Hepatic stellate cell (primary cell): Measurements from ENCODE around the gene TMSB15B.
A peak's percentile ranks its signal among the peaks of the same experiment; 100 is the strongest.
"Not testable (repeated sequence)": the region's sequence is repeated elsewhere in the genome, so short reads cannot be mapped to it uniquely, and the experiment has no call there.

Experiments
- DNase-seq: peaks from one replicate; pipeline ENCODE4 v3.0.0; 2011; ENCODE audit warnings: low spot score

The TMSB15B gene

DNA sequence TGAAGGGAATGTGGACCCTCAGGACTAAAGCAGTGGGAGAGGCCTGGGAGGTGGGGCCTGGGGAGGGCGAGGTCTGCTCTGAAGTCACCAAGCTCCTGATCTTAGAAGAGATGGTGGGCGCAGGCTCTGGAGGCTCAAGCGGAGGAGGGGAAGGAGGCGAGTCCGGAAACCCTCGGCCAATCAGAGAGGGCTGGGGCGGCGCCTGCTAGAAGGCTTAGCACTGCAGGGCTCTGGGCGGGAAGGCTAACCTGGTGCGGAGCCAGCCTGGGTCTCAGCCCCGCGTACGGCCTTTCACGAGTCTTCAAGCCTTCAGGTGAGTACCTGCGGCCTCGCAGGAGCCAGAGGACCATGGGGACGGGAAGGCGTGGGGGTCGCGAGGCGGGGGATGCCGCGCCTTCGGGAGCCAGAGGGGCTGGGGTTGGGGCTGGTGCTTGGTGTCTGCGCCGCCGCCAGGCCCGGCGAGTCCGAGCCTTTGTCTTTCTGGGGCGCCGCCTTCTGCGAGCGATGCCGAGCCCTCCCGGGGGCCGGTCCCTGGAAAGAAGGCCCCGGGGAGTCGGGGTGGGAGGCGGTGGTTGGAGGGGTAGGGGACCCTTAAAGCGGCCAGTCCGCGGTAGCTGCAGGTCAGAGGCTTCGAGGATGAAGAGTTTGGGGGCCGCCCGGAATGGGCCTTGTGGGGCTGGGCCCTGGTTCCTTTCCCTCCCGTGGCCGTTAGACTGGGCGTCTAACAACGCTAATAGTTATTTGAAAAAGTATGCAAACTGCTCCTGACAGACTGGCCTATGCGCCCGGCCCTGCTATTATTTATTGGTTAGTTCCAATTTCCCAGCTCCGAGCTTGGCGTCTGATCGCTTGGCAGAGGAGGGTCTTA is at the start of gene TMSB15B:
TMSB15B (plus strand) TSS at position 217 of the 868 bp plus-strand sequence.
- not testable (repeated sequence) for DNase-seq

DNA sequence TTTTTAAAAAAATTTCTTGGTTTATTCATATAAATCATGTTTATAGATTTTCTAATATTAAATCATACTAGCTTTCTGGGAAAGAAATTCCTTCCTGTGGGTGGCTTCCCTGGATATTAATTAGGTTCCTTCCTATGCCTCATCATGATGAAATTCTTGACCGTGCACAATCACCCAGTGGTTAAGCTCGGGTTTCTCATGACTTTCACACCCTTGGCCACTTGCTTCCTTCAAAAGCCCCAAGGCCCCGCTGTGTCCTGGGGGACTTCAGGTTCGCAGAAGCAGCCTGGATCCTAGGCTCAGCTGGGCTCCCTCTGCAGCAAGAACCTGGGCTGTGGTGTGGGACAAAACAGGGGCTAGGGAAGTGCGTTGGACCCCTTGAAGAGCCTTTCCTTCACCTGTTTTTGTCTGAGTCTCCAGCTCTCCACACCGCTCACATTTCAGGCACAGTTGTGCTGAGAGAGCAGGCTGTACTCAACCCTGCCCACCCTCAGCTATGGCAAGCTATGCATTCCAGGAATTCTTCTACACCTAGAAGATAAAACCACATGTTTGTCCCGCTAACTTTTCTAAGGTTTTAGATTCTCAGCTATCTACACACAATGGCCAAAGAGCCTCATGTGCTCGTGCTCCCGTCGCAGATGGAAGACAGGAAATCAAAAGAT is 48.9 kb upstream of the TMSB15B start:
- no peak for DNase-seq

DNA sequence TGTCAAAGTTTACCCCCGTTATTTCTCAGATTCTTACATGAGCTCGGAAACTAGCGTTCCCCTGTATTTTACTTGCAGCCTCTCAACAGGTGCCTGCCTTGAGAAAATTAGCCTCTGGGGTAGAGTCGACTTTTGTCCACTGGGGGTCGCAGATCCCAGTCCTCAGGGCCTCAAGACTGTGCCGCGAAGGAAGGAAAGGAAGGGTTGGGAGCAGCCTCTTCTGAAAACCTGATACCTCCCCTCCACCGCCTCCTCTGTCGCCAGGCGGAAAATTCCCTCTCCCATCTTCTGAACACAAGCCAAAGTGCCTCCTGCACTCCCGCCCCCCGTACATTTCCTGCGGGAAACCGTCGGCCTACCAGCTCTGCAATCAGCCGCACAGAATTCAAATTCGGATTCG is 44.4 kb upstream of the TMSB15B start:
- DNase-seq = peak; percentile 54

DNA sequence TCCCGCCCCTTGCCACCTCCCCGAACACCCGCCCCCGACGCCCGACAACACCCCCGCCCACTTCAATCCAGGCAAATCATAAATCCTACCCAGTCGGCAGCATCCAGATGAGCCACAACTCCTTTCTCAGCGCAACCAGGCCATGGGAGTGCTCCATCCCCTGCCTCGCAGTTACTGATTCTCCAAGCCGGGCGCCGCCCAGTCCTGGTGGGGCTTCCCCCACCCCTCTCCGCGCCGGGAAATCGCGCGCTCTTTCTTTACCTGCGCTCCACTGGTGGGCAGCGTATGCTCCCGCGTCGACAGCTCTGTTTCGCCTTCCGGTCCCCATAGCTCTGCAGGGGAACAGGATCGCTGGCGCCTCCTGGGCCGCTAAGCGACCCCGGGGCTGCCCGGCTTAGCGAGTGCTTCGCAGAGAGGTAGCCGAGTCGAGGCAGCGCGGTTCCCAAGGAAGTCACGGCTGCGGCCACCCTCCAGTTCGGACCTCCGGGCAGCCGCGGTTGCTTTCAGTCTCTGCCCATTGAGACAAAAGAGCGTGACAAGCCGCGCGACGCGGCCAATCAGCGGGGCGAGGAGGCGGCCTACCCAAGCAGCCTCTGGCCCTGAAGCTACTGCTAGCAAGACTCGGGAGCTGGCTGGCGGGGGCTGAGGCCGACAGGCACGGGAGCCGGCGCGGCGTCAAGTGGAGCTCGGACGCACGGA is 43.7 kb upstream of the TMSB15B start:
- peak; percentile 67 for DNase-seq

DNA sequence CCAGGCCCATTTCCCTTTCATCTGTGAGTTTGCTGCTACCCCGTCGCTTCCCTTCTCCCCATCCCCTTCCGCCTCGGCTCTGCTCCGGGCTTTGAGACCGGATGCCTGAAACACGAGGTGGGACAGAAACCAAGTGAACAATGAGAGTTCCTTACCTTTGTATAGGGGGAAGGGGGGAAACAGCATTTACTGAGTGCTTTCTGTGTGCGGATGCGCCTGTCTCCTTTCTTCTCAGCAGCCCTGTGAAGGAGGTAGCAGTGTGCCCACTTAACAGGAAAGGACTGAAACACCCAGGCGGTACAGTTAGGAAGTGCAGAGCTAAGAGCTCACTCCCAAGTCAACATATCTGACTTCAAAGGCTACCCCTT is 43.2 kb upstream of the TMSB15B start:
- peak; percentile 51 for DNase-seq

DNA sequence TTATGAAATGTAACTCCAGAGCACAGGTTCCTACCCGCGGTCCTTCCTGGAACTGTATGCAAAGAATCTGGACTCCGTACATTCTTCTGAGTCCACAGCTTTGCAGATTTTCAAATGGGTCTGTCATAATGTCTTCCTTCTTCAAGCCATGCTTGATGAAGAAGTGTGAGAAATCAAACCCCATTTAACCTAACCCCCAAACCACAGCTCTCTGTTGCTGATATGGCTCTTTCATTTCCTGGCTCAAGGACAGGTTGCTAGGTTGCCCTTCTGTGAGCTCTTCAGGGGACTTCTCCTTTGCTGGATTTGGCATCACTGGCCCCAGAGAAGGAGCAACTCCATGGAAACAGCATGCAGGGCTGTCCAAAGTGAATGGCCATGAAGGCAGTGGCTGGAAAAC is 41.9 kb upstream of the TMSB15B start:
- not testable (repeated sequence) for DNase-seq

DNA sequence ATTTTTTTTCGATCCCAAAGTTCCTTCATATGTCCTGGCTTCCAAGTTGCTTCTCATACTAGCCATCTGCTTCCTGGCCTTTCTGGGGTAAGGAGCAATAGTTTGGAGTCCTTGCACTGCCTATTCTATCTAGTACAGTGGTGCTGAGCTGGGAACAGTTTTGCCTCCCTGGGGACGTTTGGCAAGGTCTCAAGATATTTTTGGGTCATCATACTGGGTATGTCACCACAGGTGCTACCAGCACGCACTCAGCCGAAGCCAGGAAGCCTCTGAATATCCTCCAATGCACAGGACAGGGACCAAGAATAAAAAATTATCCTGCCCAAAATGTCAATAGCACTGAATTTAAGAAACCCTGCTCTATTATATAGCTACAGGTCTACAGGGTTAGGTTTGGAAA is 35.4 kb upstream of the TMSB15B start:
- DNase-seq = no peak

DNA sequence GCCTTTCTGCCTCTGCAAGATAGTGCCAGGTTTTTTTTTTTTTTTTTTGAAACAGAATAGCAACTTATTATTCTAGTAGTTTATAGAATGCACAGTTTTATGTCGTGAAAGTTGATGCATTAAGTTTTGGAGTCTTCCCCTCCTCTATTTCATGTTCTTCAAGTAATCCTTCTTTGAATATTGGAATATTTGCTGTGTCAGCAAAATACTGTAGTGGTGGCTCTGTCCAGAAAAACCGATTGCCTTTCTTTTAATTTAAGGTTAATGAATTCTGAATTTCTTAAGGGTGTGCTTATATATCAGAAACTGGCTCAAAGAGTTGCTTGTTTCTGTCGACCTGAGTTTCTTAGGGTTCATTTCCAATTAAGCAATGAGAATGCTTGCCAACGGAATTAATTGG is 34.8 kb upstream of the TMSB15B start:
- DNase-seq = no peak

DNA sequence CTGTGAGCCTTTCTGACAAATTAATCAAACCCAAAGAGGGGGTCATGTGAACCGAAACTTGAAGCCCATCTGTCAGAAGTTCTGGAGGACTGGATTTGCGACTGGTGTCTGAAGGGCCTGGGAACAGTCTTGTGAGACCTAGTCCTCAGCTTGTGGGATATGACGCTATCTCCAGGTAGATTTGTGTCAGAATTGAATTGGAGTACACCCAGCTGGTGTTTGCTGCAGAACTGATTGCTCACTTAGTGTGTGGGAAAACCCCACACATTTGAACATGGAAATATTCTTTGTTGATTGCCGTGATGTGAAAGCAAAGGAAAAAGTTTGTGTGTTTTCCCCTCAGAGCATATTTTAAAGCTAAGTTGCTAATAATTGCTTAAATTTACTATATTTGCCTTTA is 30.3 kb upstream of the TMSB15B start:
- DNase-seq = no peak

DNA sequence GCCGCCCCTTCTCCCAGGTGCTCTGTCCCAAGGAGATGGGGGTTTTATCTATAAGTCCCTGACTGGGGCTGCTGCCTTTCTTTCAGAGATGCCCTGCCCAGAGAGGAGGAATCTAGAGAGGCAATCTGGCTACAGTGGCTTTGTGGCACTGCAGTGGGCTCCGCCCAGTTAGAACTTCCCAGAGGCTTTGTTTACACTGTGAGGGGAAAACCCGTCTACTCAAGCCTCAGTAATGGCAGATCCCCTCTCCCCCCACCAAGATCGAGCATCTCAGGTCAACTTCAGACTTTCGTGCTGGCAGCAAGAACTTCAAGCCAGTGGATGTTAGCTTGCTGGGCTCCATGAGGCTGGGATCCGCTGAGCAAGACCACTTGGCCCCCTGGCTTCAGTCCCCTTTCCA is 22.2 kb upstream of the TMSB15B start:
- not testable (repeated sequence) for DNase-seq

DNA sequence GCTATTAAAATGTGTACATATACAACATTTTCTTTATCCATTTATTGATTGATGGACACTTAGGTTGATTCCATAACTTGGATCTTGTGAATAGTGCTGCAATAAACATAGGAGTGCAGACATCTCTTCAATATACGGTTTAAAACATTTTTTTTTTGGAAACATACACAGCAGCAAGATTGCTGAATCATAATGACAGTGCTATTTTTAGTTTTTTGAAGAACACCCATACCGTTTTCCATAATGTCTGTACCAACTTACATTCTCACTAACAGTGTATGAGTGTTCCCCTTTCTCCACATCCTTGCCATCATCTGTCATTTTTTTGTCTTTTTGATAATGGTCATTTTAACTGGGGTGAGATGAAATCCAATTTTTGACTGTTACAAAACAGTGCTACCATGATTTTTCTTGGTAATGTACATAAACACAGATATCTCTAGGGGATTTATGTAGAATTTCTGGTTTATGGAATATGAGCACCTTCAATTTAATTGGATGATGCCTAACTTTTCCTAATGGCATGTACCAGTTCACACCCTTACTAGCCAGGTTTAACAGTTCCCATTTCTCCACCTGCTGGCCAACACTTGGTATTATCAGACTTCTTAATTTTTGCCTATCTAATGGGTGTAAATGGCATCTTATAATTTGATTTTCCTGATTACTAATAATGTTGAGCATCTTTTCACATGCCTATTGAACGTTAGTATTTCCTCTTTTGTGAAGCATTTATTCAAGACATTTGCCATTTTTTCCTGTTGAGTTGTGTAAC is 21.0 kb upstream of the TMSB15B start:
- no peak for DNase-seq

DNA sequence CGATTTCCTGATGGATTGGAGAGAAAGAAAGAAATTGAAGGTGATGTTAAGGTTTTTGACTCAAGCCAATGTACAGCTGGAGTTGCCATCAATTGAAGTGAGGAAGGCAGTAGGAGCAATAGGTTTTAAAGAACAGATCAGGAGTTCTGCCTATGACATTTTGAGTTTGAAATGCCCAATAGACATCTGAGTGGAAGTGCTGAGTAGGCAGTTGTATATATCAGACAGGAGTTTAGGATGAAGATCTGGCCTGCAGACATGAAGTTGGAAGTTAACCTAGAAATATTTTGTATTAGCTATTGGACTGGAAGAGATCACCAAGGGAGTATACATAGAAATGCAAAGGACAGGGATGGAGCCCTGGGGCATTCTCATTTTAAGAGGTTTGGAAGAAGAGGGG is 12.9 kb upstream of the TMSB15B start:
- no peak for DNase-seq

DNA sequence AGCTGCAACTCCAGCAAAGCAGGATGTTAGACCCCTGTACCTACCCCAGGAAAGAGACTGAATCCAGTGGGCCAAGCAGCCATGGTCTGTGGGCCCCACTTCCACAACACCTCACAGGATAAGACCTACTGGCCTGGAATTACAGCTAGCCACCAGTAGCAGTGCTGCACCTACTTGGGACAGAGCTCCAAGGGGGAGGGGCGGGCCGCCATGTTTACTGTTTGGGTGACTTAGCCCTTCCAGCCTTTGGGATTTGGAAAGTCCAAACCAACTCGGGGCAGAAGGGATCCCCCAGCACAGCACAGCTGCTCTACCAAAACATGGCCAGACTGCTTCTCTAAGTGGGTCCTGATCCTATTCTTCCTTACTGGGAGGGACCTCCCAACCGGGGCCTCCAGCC is 9.1 kb upstream of the TMSB15B start:
- no peak for DNase-seq

DNA sequence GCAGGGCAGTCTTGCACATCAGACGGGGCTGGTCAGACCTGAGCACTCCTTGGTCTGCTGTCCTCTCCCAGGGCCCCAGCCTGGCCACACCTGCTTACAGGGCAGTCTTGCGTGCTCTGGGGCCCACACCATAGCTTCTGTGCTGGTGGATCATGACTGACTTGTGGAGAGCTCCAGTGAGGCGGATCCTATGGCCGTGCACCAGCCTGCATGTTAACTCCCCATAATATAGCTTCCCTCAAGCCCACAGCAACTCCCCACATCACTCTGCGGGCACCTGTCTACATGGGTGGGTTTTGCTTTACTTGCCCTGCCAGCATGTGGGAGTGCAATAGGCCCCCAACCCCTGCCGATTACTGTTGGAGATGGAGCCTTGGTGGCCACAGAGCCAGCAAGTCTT is 8.2 kb upstream of the TMSB15B start:
- no peak for DNase-seq

DNA sequence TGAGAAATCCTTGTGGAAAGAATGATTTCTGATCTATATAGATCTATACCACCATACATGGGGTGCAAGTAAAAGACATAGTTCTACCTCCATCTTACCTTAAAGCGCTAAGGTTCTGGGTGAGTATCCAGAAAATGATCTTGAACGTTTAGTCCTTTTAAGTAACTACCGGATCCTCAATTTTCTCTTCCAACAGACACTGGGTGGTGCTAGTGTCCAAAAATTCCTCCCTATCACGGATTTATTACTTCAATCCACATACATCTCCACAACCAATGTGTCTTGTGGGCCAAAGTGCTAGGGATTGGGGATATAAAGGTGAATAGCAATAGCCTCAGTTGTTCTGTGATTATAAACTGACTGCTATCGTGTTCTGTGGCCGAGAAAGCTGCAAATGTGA is 1.8 kb upstream of the TMSB15B start:
- DNase-seq = not testable (repeated sequence)

DNA sequence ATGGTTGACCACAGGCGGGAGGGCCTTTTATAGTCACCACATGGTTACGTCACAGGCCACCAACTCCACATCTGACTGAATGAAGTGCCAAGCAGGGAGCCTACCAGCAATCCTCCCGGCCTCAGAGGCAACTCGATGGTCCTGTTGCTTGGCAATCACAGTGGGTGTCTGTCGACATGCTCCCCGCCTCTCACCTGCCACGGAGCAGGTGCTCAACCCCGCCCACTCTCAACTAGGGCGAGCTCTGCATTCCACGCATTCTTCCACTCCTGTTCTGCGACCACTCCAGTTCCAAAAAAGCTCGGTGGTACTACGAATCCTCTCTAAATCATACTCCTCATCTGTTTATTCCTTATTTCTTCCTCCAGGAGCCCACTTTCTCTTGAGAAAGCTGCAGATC is 21.1 kb downstream of the TMSB15B start:
- not testable (repeated sequence) for DNase-seq

DNA sequence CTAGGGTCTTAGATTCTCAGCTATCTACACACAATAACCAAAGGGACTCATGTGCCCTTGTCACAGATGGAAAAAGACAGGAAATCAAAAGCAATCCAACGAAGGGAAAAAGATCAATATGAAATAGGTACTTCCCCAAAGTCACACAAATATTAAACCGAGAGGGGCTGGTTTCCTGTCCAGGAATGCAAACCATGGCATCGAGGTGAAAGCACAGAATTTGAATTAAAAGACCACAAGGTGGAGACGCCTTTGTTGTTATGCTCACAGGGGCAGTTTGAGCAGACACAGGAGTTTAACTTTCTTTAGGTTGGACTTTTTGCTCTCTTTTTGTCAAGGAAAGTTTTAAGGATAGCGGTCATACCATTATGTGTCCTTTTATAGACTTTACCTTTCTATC is 36.8 kb downstream of the TMSB15B start:
- no peak for DNase-seq

DNA sequence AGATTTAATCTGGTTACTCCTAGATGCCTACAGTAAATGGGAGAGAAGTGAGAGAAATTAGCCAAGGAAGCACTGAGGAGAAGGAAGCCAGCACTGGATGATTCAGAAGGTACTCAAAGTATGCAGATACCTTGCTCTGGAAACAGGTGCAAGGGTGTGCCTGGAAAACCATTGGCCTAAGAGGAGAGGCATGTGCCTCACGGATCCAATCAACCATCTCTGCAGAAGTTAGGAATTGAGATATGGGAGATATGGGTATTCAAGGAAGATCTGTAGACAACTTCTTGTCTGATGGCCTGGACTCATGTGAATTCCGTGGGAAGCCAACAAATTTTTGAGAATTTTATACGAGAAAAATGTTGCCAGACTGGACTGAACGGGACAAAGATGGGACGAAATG is 46.4 kb downstream of the TMSB15B start:
- no peak for DNase-seq

DNA sequence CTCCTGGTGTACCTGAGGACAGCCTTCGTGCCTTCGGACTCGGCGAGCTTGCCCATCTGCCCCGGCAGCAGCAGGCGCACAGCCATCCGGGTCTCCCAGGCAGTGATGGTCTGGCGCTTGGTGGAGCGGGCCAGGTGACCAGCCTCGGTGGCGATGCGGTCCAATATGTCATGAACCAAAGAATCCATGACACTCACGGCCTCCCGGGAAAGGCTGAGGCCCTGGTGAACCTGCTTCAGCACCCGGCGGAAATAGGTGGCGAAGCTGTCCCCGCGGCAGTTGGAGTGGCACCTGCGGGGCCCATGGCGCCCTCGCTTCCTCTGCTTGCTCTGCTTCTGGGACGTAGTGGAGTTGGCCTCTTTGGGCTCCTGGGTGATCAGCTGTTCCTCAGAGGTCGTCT is 50.7 kb downstream of the TMSB15B start:
- no peak for DNase-seq

DNA sequence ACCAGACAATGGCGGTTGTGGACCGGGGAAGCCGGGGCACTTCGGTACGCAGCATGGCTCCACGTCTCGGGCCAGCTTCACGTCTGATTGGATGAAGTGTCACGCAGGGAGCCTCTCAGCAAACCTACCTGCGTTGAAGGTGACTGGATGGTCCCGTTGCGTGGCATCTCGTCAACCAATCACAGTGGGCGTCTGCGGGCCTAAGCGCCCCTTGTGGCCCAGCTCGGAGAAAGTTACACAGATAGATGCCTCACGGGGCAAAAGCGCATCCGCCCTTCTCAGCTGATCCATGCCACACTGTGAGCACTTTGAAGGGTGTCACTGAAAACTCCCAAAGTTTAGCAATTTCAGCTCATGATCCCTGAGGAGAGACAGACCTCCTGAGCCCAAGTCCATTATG is 51.2 kb downstream of the TMSB15B start, which contains the start of gene H2BW1:
H2BW1 (minus strand) TSS at position 103 of the 400 bp plus-strand sequence. CDS start 132 bp downstream, outside the sequence.
- DNase-seq = no peak

DNA sequence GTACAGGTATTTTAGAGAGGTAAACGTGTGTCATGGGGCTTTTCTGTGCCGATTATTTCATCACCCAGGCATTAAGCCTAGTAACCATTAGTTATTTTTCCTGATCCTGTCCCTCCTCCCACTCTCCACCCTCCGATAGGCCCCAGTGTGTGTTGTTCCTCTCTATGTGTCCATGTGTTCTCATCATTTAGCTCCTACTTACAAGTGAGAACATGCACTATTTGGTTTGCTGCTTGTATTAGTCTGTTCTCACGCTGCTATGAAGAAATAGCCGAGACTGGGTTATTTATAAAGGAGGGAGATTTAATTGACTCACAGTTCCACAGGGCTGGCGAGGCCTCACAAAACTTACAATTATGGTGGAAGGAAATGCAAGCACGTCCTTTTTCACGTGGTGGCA is 53.1 kb downstream of the TMSB15B start:
- not testable (repeated sequence) for DNase-seq
